Peyer's patch (tissue), 4 donors: ENCODE measurements around the gene DNAJC19. TPM values are rescaled to one million over a fixed set of nuclear protein-coding genes. Genes with fewer than 3 reads are reported as not detected.

Source experiments
- DNase-seq, 3 donors: peaks; one replicate each; pipeline ENCODE4 v3.0.0-alpha.2; 2017 to 2019
- H3K27ac ChIP-seq, 4 donors: fragments of 200-600 bp; sonication (generic); one replicate each; pipeline ENCODE4 v1.5.1; 2016 to 2019
- H3K27me3 ChIP-seq, 2 donors: fragments of 200-600 bp; sonication (generic); one replicate each; pipeline ENCODE4 v1.5.1; 2019
- H3K36me3 ChIP-seq, 3 donors: fragments of 200-600 bp; sonication (generic); one replicate each; pipeline ENCODE4 v1.5.1; 2016 to 2019
- H3K4me1 ChIP-seq, 4 donors: fragments of 200-600 bp; sonication (generic); one replicate each; pipeline ENCODE4 v1.5.1; 2016 to 2019
- H3K4me3 ChIP-seq, 4 donors: fragments of 200-600 bp; sonication (generic); 1 replicate in 3 of 4; 2 replicates in 1 of 4; pipeline ENCODE4 v1.5.1; 2016 to 2019; ENCODE audit warnings: mild to moderate bottlenecking in 1 of 4
- H3K9me3 ChIP-seq, 4 donors: fragments of 200-600 bp; sonication (generic); one replicate each; pipeline ENCODE4 v1.5.1; 2016 to 2019; ENCODE audit warnings: mild to moderate bottlenecking in 1 of 4
- CTCF ChIP-seq, 6 experiments: fragments of 450-650 bp in 4 of 6; fragments of 200-600 bp in 2 of 6; sonication (generic) in 1 of 6; IDR thresholded peaks; one replicate each; pipeline ENCODE4 v1.5.1; 2017 to 2019; ENCODE audit warnings: antibody characterized with exemption in 6 of 6, mild to moderate bottlenecking in 3 of 6, moderate library complexity in 1 of 6
- POLR2A ChIP-seq, 2 donors: fragments of 450-650 bp; IDR thresholded peaks; one replicate each; pipeline ENCODE4 v1.5.1; 2017; ENCODE audit warnings: antibody characterized with exemption in 2 of 2, mild to moderate bottlenecking in 2 of 2, moderate library complexity in 2 of 2
- total RNA-seq, 4 donors: library from RNA; depleted of rRNA; stranded (reverse); fragments of >200 nt; gene quantifications; one replicate each; pipeline ENCODE4 v1.1.0, GENCODE V29; 2016

Gene DNAJC19
- total RNA-seq = 10 to 100 TPM; 22.7 to 36.3 (median 33.6) TPM

GRCh38 chr3:180989291-180990163, at the start of gene DNAJC19:
TSS of gene DNAJC19 (minus strand) at chr3:180989736. CDS start at chr3:180989602, 134 bp downstream.
- peaks cover 0 to 27% (median 4%) of the 10 kb centered on the region in 4 donors for H3K4me1 ChIP-seq
- H3K4me3 ChIP-seq = peak within 1 kb of the TSS; percentile 66 to 92 (median 82)
- H3K36me3 ChIP-seq = peaks cover 0 to 25% (median 0%) of the 10 kb centered on the region in 3 donors
- H3K27me3 ChIP-seq = no peaks in the 10 kb centered on the region
- peak; percentile 91 to 97 (median 92) for DNase-seq
- TF ChIP-seq POLR2A (IDR thresholded peaks at IDR 0.05) (peak; percentile 64 to 75), CTCF (IDR thresholded peaks at IDR 0.05) (peak in 1 of 6 experiments; percentile 5)
- H3K27ac ChIP-seq = peak within 1 kb of the TSS; percentile 80 to 92 (median 84)
- no peaks in the 10 kb centered on the region for H3K9me3 ChIP-seq

- TF ChIP-seq CTCF (IDR thresholded peaks at IDR 0.05) = no peak
- no peak for TF ChIP-seq POLR2A (IDR thresholded peaks at IDR 0.05)
- no peaks in the 10 kb centered on the region for H3K36me3 ChIP-seq
- H3K4me1 ChIP-seq = no peaks in the 10 kb centered on the region
- DNase-seq = no peak
- H3K27ac ChIP-seq = no peak overlapping the region
- H3K27me3 ChIP-seq = no peaks in the 10 kb centered on the region
- no peak overlapping the region for H3K4me3 ChIP-seq
- H3K9me3 ChIP-seq = no peaks in the 10 kb centered on the region
These were observed 41.4 kb upstream of the DNAJC19 start for GRCh38 chr3:181030948-181031347.

GRCh38 chr3:181025204-181025603, 35.7 kb upstream of the DNAJC19 start:
- DNase-seq = no peak
- Histone ChIP-seq H3K36me3 (no peaks in the 10 kb centered on the region), H3K9me3 (no peaks in the 10 kb centered on the region), H3K27me3 (no peaks in the 10 kb centered on the region), H3K27ac (no peak overlapping the region), H3K4me1 (no peaks in the 10 kb centered on the region), H3K4me3 (no peak overlapping the region)
- TF ChIP-seq POLR2A (IDR thresholded peaks at IDR 0.05) = no peak

GRCh38 chr3:181017690-181018089, 28.2 kb upstream of the DNAJC19 start:
- no peak for DNase-seq
- Histone ChIP-seq H3K36me3 (no peaks in the 10 kb centered on the region), H3K9me3 (no peaks in the 10 kb centered on the region), H3K4me3 (no peak overlapping the region), H3K27me3 (no peaks in the 10 kb centered on the region), H3K4me1 (no peaks in the 10 kb centered on the region), H3K27ac (no peak overlapping the region)
- no peak for TF ChIP-seq POLR2A (IDR thresholded peaks at IDR 0.05)
- no peak for TF ChIP-seq CTCF (IDR thresholded peaks at IDR 0.05)

- no peak for DNase-seq
- TF ChIP-seq POLR2A (IDR thresholded peaks at IDR 0.05) (no peak), CTCF (IDR thresholded peaks at IDR 0.05) (no peak)
- no peaks in the 10 kb centered on the region for H3K36me3 ChIP-seq
- H3K9me3 ChIP-seq = no peaks in the 10 kb centered on the region
- H3K4me1 ChIP-seq = no peaks in the 10 kb centered on the region
- no peaks in the 10 kb centered on the region for H3K27me3 ChIP-seq
- no peak overlapping the region for H3K27ac ChIP-seq
- H3K4me3 ChIP-seq = no peak overlapping the region
These were observed 19.7 kb upstream of the DNAJC19 start for GRCh38 chr3:181009225-181009624.

- TF ChIP-seq POLR2A (IDR thresholded peaks at IDR 0.05) = no peak
- TF ChIP-seq CTCF (IDR thresholded peaks at IDR 0.05) = no peak
- DNase-seq = no peak
- Histone ChIP-seq H3K36me3 (no peaks in the 10 kb centered on the region), H3K9me3 (no peaks in the 10 kb centered on the region), H3K27ac (no peak overlapping the region), H3K4me1 (no peaks in the 10 kb centered on the region), H3K27me3 (no peaks in the 10 kb centered on the region), H3K4me3 (no peak overlapping the region)
These were observed 19.3 kb upstream of the DNAJC19 start for GRCh38 chr3:181008796-181009195.
